Stimulated activated CD8-positive, alpha-beta memory T cell treated with anti-CD3 and anti-CD28 coated beads, Interleukin-12 subunit alpha, Interleukin-12 subunit beta, amount 100 ng/mL, for 4 hours (primary cell): ENCODE results near the gene WDR54.
"Not testable (repeated sequence)": the region's sequence is repeated elsewhere in the genome, so short reads cannot be mapped to it uniquely, and the experiment has no call there.

Source experiments
- DNase-seq: peaks from one replicate; pipeline ENCODE4 v3.0.0-alpha.2; 2020; ENCODE audit warnings: low read depth

WDR54 gene

GRCh38 chr2:74429487-74430451, 8.2 kb downstream of the WDR54 start:
- DNase-seq, result no peak

- no peak for DNase-seq
Measured at GRCh38 chr2:74430502-74430901, 9.0 kb downstream of the WDR54 start.

GRCh38 chr2:74436111-74436805, 14.7 kb downstream of the WDR54 start:
- no peak for DNase-seq

- DNase-seq, result no peak
Measured at GRCh38 chr2:74436848-74437695, 15.5 kb downstream of the WDR54 start.

- DNase-seq, result no peak
Measured at GRCh38 chr2:74438248-74438647, 16.7 kb downstream of the WDR54 start.

GRCh38 chr2:74439373-74439772, 17.8 kb downstream of the WDR54 start:
- no peak for DNase-seq

GRCh38 chr2:74439803-74440377, 18.4 kb downstream of the WDR54 start:
- no peak for DNase-seq

GRCh38 chr2:74440378-74441169, 19.0 kb downstream of the WDR54 start:
- no peak for DNase-seq

- DNase-seq, result no peak
Measured at GRCh38 chr2:74441170-74441689, 19.7 kb downstream of the WDR54 start.

- DNase-seq, result no peak
Measured at GRCh38 chr2:74441690-74442482, 20.4 kb downstream of the WDR54 start, which contains the start of gene RTKN. Gene RTKN, minus strand, starts transcription at chr2:74441937. Its CDS starts 121 bp downstream, at chr2:74441816.

GRCh38 chr2:74442483-74443297, 21.2 kb downstream of the WDR54 start:
- DNase-seq, result not testable (repeated sequence)

- no peak for DNase-seq
Measured at GRCh38 chr2:74444498-74445318, 23.2 kb downstream of the WDR54 start.

- no peak for DNase-seq
Measured at GRCh38 chr2:74447230-74447999, 25.9 kb downstream of the WDR54 start.

- DNase-seq, result no peak
Measured at GRCh38 chr2:74448771-74449170, 27.2 kb downstream of the WDR54 start.

GRCh38 chr2:74450570-74451190, 29.1 kb downstream of the WDR54 start:
- no peak for DNase-seq

GRCh38 chr2:74454654-74455511, 33.4 kb downstream of the WDR54 start, which contains the start of gene INO80B:
Gene INO80B, plus strand, starts transcription at chr2:74455087. Its CDS starts 30 bp downstream, at chr2:74455117.
- DNase-seq, result peak; percentile 95
